SK-N-MC (cell line): Measurements from ENCODE around the gene CAMTA1.

ENCODE experiments used
- DNase-seq: peaks from one replicate; pipeline ENCODE4 v3.0.0-alpha.2; 2011; ENCODE audit warnings: low read depth, low spot score
- H3K27ac ChIP-seq: fragments of 200-600 bp; sonication (generic); 2 replicates; pipeline ENCODE4 v1.5.1; 2016; ENCODE audit warnings: mixed run types
- H3K36me3 ChIP-seq: fragments of 200-600 bp; sonication (generic); 2 replicates; pipeline ENCODE4 v1.6.1; 2017; ENCODE audit warnings: antibody characterized with exemption, low read length, mixed read lengths; ENCODE audit not compliant: insufficient read depth
- H3K4me3 ChIP-seq: fragments of 200-600 bp; sonication (generic); 2 replicates; pipeline ENCODE4 v1.5.1; 2016
- H3K9ac ChIP-seq: fragments of 200-600 bp; sonication (generic); 2 replicates; pipeline ENCODE4 v1.8.0; 2017; ENCODE audit warnings: mixed run types, mixed read lengths; ENCODE audit not compliant: insufficient read length
- H3K9me3 ChIP-seq: fragments of 200-600 bp; sonication (generic); 2 replicates; pipeline ENCODE4 v1.6.1; 2017; ENCODE audit warnings: low read depth, mild to moderate bottlenecking, antibody characterized with exemption, low read length, moderate library complexity, mixed read lengths
- EZH2 ChIP-seq: fragments of 200-600 bp; sonication (generic); IDR thresholded peaks from one replicate; pipeline ENCODE4 v1.6.1; 2017; ENCODE audit warnings: antibody characterized with exemption
- FOXP2 ChIP-seq: optimal IDR thresholded peaks from 2 replicates; pipeline ENCODE3; 2011; ENCODE audit warnings: mild to moderate bottlenecking, moderate library complexity; ENCODE audit not compliant: insufficient read depth; ENCODE audit errors: extremely low read length, control extremely low read depth
- POLR2AphosphoS5 ChIP-seq: IDR thresholded peaks from 2 replicates; pipeline ENCODE4 v1.6.1; 2012; ENCODE audit warnings: mild to moderate bottlenecking, low read depth, low read length, borderline replicate concordance

The CAMTA1 gene

GRCh38 chr1:7172804-7173203 lies 387.6 kb downstream of the CAMTA1 start:
- H3K9me3 ChIP-seq = no peaks in the 10 kb centered on the region
- no peak for DNase-seq
- H3K27ac ChIP-seq = no peak overlapping the region
- H3K36me3 ChIP-seq = no peaks in the 10 kb centered on the region
- no peak overlapping the region for H3K4me3 ChIP-seq
- no peak overlapping the region for H3K9ac ChIP-seq
- no peak for TF ChIP-seq POLR2AphosphoS5

GRCh38 chr1:7174561-7174960 lies 389.3 kb downstream of the CAMTA1 start:
- no peak for DNase-seq
- no peak overlapping the region for H3K27ac ChIP-seq
- H3K9me3 ChIP-seq = no peaks in the 10 kb centered on the region
- H3K9ac ChIP-seq = no peak overlapping the region
- no peaks in the 10 kb centered on the region for H3K36me3 ChIP-seq
- H3K4me3 ChIP-seq = no peak overlapping the region
- no peak for TF ChIP-seq FOXP2
- no peak for TF ChIP-seq POLR2AphosphoS5
- no peak for TF ChIP-seq EZH2

- H3K9ac ChIP-seq = no peak overlapping the region
- no peaks in the 10 kb centered on the region for H3K9me3 ChIP-seq
- no peaks in the 10 kb centered on the region for H3K36me3 ChIP-seq
- H3K4me3 ChIP-seq = no peak overlapping the region
- TF ChIP-seq POLR2AphosphoS5 (no peak), FOXP2 (no peak), EZH2 (no peak)
- DNase-seq = no peak
- no peak overlapping the region for H3K27ac ChIP-seq
Measured at GRCh38 chr1:7174980-7175906, 390.0 kb downstream of the CAMTA1 start.

GRCh38 chr1:7177021-7177420 lies 391.8 kb downstream of the CAMTA1 start:
- Histone ChIP-seq H3K36me3 (no peaks in the 10 kb centered on the region), H3K9ac (no peak overlapping the region), H3K9me3 (no peaks in the 10 kb centered on the region), H3K27ac (no peak overlapping the region), H3K4me3 (no peak overlapping the region)
- TF ChIP-seq EZH2 (no peak), FOXP2 (no peak), POLR2AphosphoS5 (no peak)
- DNase-seq = no peak

GRCh38 chr1:7177438-7178146 lies 392.3 kb downstream of the CAMTA1 start:
- DNase-seq = no peak
- Histone ChIP-seq H3K4me3 (no peak overlapping the region), H3K36me3 (no peaks in the 10 kb centered on the region), H3K9me3 (no peaks in the 10 kb centered on the region), H3K27ac (no peak overlapping the region), H3K9ac (no peak overlapping the region)
- TF ChIP-seq EZH2 (no peak), FOXP2 (no peak), POLR2AphosphoS5 (no peak)

- TF ChIP-seq FOXP2 (no peak), EZH2 (no peak), POLR2AphosphoS5 (no peak)
- Histone ChIP-seq H3K27ac (no peak overlapping the region), H3K36me3 (no peaks in the 10 kb centered on the region), H3K9ac (no peak overlapping the region), H3K9me3 (no peaks in the 10 kb centered on the region), H3K4me3 (no peak overlapping the region)
- DNase-seq = no peak
Measured at GRCh38 chr1:7178336-7178735, 393.1 kb downstream of the CAMTA1 start.

GRCh38 chr1:7178741-7179140 lies 393.5 kb downstream of the CAMTA1 start:
- no peak overlapping the region for H3K27ac ChIP-seq
- H3K9ac ChIP-seq = no peak overlapping the region
- H3K36me3 ChIP-seq = no peaks in the 10 kb centered on the region
- TF ChIP-seq FOXP2 (no peak), POLR2AphosphoS5 (no peak), EZH2 (no peak)
- H3K9me3 ChIP-seq = no peaks in the 10 kb centered on the region
- no peak overlapping the region for H3K4me3 ChIP-seq
- DNase-seq = no peak

- Histone ChIP-seq H3K9me3 (no peaks in the 10 kb centered on the region), H3K36me3 (no peaks in the 10 kb centered on the region), H3K27ac (no peak overlapping the region), H3K4me3 (no peak overlapping the region), H3K9ac (no peak overlapping the region)
- no peak for TF ChIP-seq POLR2AphosphoS5
- DNase-seq = no peak
Measured at GRCh38 chr1:7185721-7186120, 400.5 kb downstream of the CAMTA1 start.
